EH (cell line): ENCODE results near the gene PDGFA.
A peak's percentile ranks its signal among the peaks of the same experiment; 100 is the strongest.

Source experiments
- DNase-seq: peaks from one replicate; pipeline ENCODE4 v3.0.0-alpha.2; 2015; ENCODE audit warnings: low read depth

Gene PDGFA

GRCh38 chr7:503575-504111 is 16.0 kb downstream of the PDGFA start:
- no peak for DNase-seq

GRCh38 chr7:502296-502695 is 17.4 kb downstream of the PDGFA start:
- no peak for DNase-seq

- no peak for DNase-seq
Observed at GRCh38 chr7:501526-501925, 18.1 kb downstream of the PDGFA start.

- DNase-seq, result no peak
Observed at GRCh38 chr7:500521-501420, 18.9 kb downstream of the PDGFA start.

GRCh38 chr7:499853-500485 is 19.7 kb downstream of the PDGFA start:
- DNase-seq, result no peak

GRCh38 chr7:498678-499641 is 20.7 kb downstream of the PDGFA start:
- DNase-seq, result no peak

- DNase-seq, result no peak
Observed at GRCh38 chr7:497946-498655, 21.5 kb downstream of the PDGFA start.

- DNase-seq, result no peak
Observed at GRCh38 chr7:497346-497745, 22.3 kb downstream of the PDGFA start.

- no peak for DNase-seq
Observed at GRCh38 chr7:496528-497295, 22.9 kb downstream of the PDGFA start.

- no peak for DNase-seq
Observed at GRCh38 chr7:495761-496321, 23.8 kb downstream of the PDGFA start.

GRCh38 chr7:495326-495725 is 24.3 kb downstream of the PDGFA start:
- DNase-seq, result peak; percentile 12

- peak; percentile 16 for DNase-seq
Observed at GRCh38 chr7:494906-495305, 24.7 kb downstream of the PDGFA start.

GRCh38 chr7:494259-494687 is 25.4 kb downstream of the PDGFA start:
- DNase-seq, result no peak

GRCh38 chr7:493661-494251 is 25.9 kb downstream of the PDGFA start:
- no peak for DNase-seq

GRCh38 chr7:492714-493065 is 27.0 kb downstream of the PDGFA start:
- no peak for DNase-seq

- no peak for DNase-seq
Observed at GRCh38 chr7:491958-492713, 27.5 kb downstream of the PDGFA start.

- DNase-seq, result no peak
Observed at GRCh38 chr7:491292-491957, 28.2 kb downstream of the PDGFA start.

- DNase-seq, result no peak
Observed at GRCh38 chr7:490461-491291, 29.0 kb downstream of the PDGFA start.
